Kidney (tissue), 14 donors: ENCODE data around the gene PLSCR1. TPM values are rescaled to one million over a fixed set of nuclear protein-coding genes. Genes with fewer than 3 reads are reported as not detected.

Source experiments
- DNase-seq, 5 donors: peaks; one replicate each; pipeline ENCODE4 v3.0.0-alpha.2; 2013 to 2020
- FAIRE-seq: peaks from 2 replicates; lab custom pipeline; 2012; peaks lifted over from hg19 to GRCh38; lab: Jason Lieb, UNC
- H3K27ac ChIP-seq, 2 donors: one replicate each; pipeline ENCODE4 v1.7.0; 2013; ENCODE audit warnings: low read depth in 2 of 2, low read length in 2 of 2, inconsistent platforms in 1 of 2
- H3K27me3 ChIP-seq: one replicate; pipeline ENCODE4 v1.7.1; 2013; ENCODE audit warnings: low read length, inconsistent platforms; ENCODE audit not compliant: control insufficient read depth, insufficient read depth
- H3K36me3 ChIP-seq, 3 donors: one replicate each; pipeline versions ENCODE4 v1.7.0 to v1.7.1; 2013; ENCODE audit warnings: low read length in 3 of 3, control low read depth in 1 of 3, inconsistent platforms in 1 of 3; ENCODE audit not compliant: insufficient read depth in 3 of 3, control insufficient read depth in 2 of 3
- H3K4me1 ChIP-seq, 3 donors: one replicate each; pipeline versions ENCODE4 v1.7.0 to v1.7.1; 2013; ENCODE audit warnings: low read length in 3 of 3, inconsistent platforms in 1 of 3, low read depth in 1 of 3; ENCODE audit not compliant: control insufficient read depth in 2 of 3, insufficient read depth in 2 of 3
- H3K4me3 ChIP-seq, 3 donors: one replicate each; pipeline versions ENCODE4 v1.7.0 to v1.8.1; 2013; ENCODE audit warnings: low read length in 3 of 3, control low read depth in 1 of 3, inconsistent platforms in 1 of 3
- H3K9ac ChIP-seq, 3 donors: one replicate each; pipeline versions ENCODE4 v1.7.0 to v1.7.1; 2013; ENCODE audit warnings: low read length in 3 of 3, control low read depth in 1 of 3, inconsistent platforms in 1 of 3
- H3K9me3 ChIP-seq, 3 donors: one replicate each; pipeline versions ENCODE4 v1.7.0 to v1.7.1; 2013; ENCODE audit warnings: low read length in 3 of 3, control low read depth in 1 of 3, inconsistent platforms in 1 of 3; ENCODE audit not compliant: control insufficient read depth in 2 of 3, insufficient read depth in 1 of 3
- CTCF ChIP-seq: IDR thresholded peaks from 3 replicates; pipeline ENCODE4 v1.5.1; 2012; ENCODE audit warnings: mild to moderate bottlenecking, moderate library complexity, borderline replicate concordance; ENCODE audit not compliant: insufficient read depth; ENCODE audit errors: extremely low read depth
- intact Hi-C: fragments of 100-400 bp; cut with DNase I; formaldehyde crosslinking; loops from one replicate; pipeline ENCODE4 v1.11.1; 2022
- polyA plus RNA-seq: library from polyadenylated mRNA; stranded (reverse); fragments of 350-450 nt; fragmentation: Illumina TruSeq; extraction: RNeasy Lipid Tissue Mini Kit (QIAGEN cat#74804); gene quantifications from one replicate; pipeline ENCODE4 v1.2.3, GENCODE V29; 2014; ENCODE audit warnings: low read depth, low replicate concordance; ENCODE audit not compliant: insufficient read depth
- total RNA-seq: library from RNA; stranded (reverse); fragmentation: NEBNext Ultra II Directional; extraction: Animal tissue kit (Norgen Biotek cat#: 25700); gene quantifications from one replicate; pipeline ENCODE4 v1.2.1, GENCODE V29; 2021
- donor health status: control.
- donor health status: control.
- donor health status: control.
- donor health status: control.
- donor health status: control.
- donor health status: DM: yes; HTN: yes; CAD: no.
- donor health status: Normal renal cell carcinoma (clear cell type).

PLSCR1 gene
- total and polyA plus RNA-seq, 2 donors from 2014 or later, result 53.5 to 266 TPM

GRCh38 chr3:146544929-146545528 is 622 bp upstream of the PLSCR1 start:
- intact Hi-C loops, result no loop called here
- peaks cover 0 to 8% (median 5%) of the 10 kb centered on the region in 3 donors for H3K4me1 ChIP-seq
- no peaks in the 10 kb centered on the region for H3K27me3 ChIP-seq
- peak overlapping the region in 2 of 3 donors; percentile 72 to 79 for H3K9ac ChIP-seq
- H3K4me3 ChIP-seq, result peak overlapping the region; percentile 65 to 85 (median 84)
- no peaks in the 10 kb centered on the region for H3K36me3 ChIP-seq
- TF ChIP-seq CTCF, result no peak
- H3K27ac ChIP-seq, result peak overlapping the region; percentile 98 to 99
- DNase-seq (no peak), FAIRE-seq (peak; percentile 17)
- H3K9me3 ChIP-seq, result no peaks in the 10 kb centered on the region

GRCh38 chr3:146543461-146544001 is 876 bp downstream of the PLSCR1 start:
- TF ChIP-seq CTCF, result no peak

GRCh38 chr3:146542978-146543377 is 1.4 kb downstream of the PLSCR1 start:
- H3K27ac ChIP-seq, result peak overlapping the region; percentile 98 to 99
- DNase-seq (no peak), FAIRE-seq (no peak)
- intact Hi-C loops, result no loop called here
- H3K36me3 ChIP-seq, result no peaks in the 10 kb centered on the region
- no peak for TF ChIP-seq CTCF
- peak overlapping the region; percentile 38 to 79 (median 67) for H3K9ac ChIP-seq
- peak overlapping the region; percentile 65 to 85 (median 84) for H3K4me3 ChIP-seq
- no peaks in the 10 kb centered on the region for H3K27me3 ChIP-seq
- H3K4me1 ChIP-seq, result peaks cover 0 to 8% (median 8%) of the 10 kb centered on the region in 3 donors
- H3K9me3 ChIP-seq, result no peaks in the 10 kb centered on the region

More at GRCh38 chr3:146543461-146544001, 876 bp downstream of the PLSCR1 start:
- intact Hi-C loops, result no loop called here
- Histone ChIP-seq H3K4me1 (peaks cover 0 to 8% (median 8%) of the 10 kb centered on the region in 3 donors), H3K36me3 (no peaks in the 10 kb centered on the region), H3K27me3 (no peaks in the 10 kb centered on the region), H3K9ac (peak overlapping the region; percentile 67 to 80 (median 79)), H3K4me3 (peak overlapping the region; percentile 65 to 85 (median 84)), H3K27ac (peak overlapping the region; percentile 98 to 99), H3K9me3 (no peaks in the 10 kb centered on the region)
- FAIRE-seq, result no peak
- peak in 3 of 5 donors; percentile 23 to 70 (median 58) for DNase-seq
